IMR-90 (cell line): ENCODE measurements around the gene HDAC7.

Source experiments
- CTCF ChIP-seq: conservative IDR thresholded peaks from 2 replicates; pipeline ENCODE4 v1.5.1; 2012; ENCODE audit warnings: mild to moderate bottlenecking, low read depth, low read length, improper control_type of control experiment
- ELK1 ChIP-seq: fragments of 150-350 bp; IDR thresholded peaks from 2 replicates; pipeline ENCODE4 v1.6.1; 2016; ENCODE audit warnings: low read depth, mild to moderate bottlenecking, low read length, moderate library complexity, borderline replicate concordance
- POLR2A ChIP-seq: IDR thresholded peaks from 2 replicates; pipeline ENCODE4 v1.6.1; 2012; ENCODE audit warnings: mild to moderate bottlenecking, low read depth, low read length
- RAD21 ChIP-seq: IDR thresholded peaks from 2 replicates; pipeline ENCODE4 v1.6.1; 2012; ENCODE audit warnings: low read length, improper control_type of control experiment
- RFX5 ChIP-seq: IDR thresholded peaks from 2 replicates; pipeline ENCODE4 v1.8.0; 2012; ENCODE audit warnings: low read depth, mild to moderate bottlenecking, low read length, moderate library complexity

GRCh38 chr12:47808050-47808449 lies 11.7 kb downstream of the HDAC7 start:
- TF ChIP-seq ELK1 (no peak), POLR2A (no peak), RAD21 (no peak), RFX5 (no peak), CTCF (no peak)
